H9 (cell line): ENCODE measurements around the gene GTF2H4. TPM values are rescaled to one million over a fixed set of nuclear protein-coding genes. Genes with fewer than 3 reads are reported as not detected.

ENCODE experiments used
- DNase-seq: peaks from one replicate; pipeline ENCODE4 v3.0.0-alpha.2; 2017
- H2AFZ ChIP-seq: one replicate; pipeline ENCODE4 v1.6.1; 2013; ENCODE audit warnings: mild to moderate bottlenecking, low read length, control low read depth, moderate library complexity
- H2AK5ac ChIP-seq: 2 replicates; pipeline ENCODE4 v1.6.1; 2013; ENCODE audit warnings: low read length, control low read depth, mixed read lengths; ENCODE audit not compliant: insufficient read length
- H2BK120ac ChIP-seq: one replicate; pipeline ENCODE4 v1.6.1; 2013; ENCODE audit warnings: low read depth, mild to moderate bottlenecking, low read length, control low read depth, inconsistent platforms; ENCODE audit not compliant: poor library complexity, severe bottlenecking
- H2BK12ac ChIP-seq: 2 replicates; pipeline ENCODE4 v1.6.1; 2013; ENCODE audit warnings: low read length, control low read depth, mixed read lengths, low read depth; ENCODE audit not compliant: insufficient read length
- H2BK15ac ChIP-seq: 2 replicates; pipeline ENCODE4 v1.6.1; 2013; ENCODE audit warnings: low read depth, low read length, control low read depth
- H2BK20ac ChIP-seq: one replicate; pipeline ENCODE4 v1.6.1; 2013; ENCODE audit warnings: low read depth, mild to moderate bottlenecking, low read length, control low read depth, inconsistent platforms; ENCODE audit not compliant: poor library complexity, severe bottlenecking
- H2BK5ac ChIP-seq: 2 replicates; pipeline ENCODE4 v1.6.1; 2013; ENCODE audit warnings: low read length, control low read depth, mixed read lengths; ENCODE audit not compliant: insufficient read length
- H3K14ac ChIP-seq: 2 replicates; pipeline ENCODE4 v1.6.1; 2013; ENCODE audit warnings: low read length, control low read depth; ENCODE audit not compliant: insufficient read depth
- H3K18ac ChIP-seq: 2 replicates; pipeline ENCODE4 v1.6.1; 2013; ENCODE audit warnings: low read depth, mild to moderate bottlenecking, mixed read lengths, low read length, control low read depth; ENCODE audit not compliant: insufficient read length
- H3K23ac ChIP-seq: 2 replicates; pipeline ENCODE4 v1.6.1; 2013; ENCODE audit warnings: low read length, control low read depth, mixed read lengths, low read depth; ENCODE audit not compliant: insufficient read length
- H3K23me2 ChIP-seq: 2 replicates; pipeline ENCODE4 v1.6.1; 2013; ENCODE audit warnings: low read depth, mild to moderate bottlenecking, mixed read lengths, low read length, control low read depth; ENCODE audit not compliant: insufficient read length, poor library complexity, severe bottlenecking
- H3K27ac ChIP-seq: 2 replicates; pipeline ENCODE4 v1.5.1; 2013; ENCODE audit warnings: low read length, control low read depth, mixed read lengths, low read depth; ENCODE audit not compliant: insufficient read length
- H3K27me3 ChIP-seq: 2 replicates; pipeline ENCODE4 v1.6.1; 2013; ENCODE audit warnings: low read length, control low read depth, inconsistent platforms; ENCODE audit not compliant: insufficient read depth
- H3K4ac ChIP-seq: 2 replicates; pipeline ENCODE4 v1.6.1; 2013; ENCODE audit warnings: low read depth, mild to moderate bottlenecking, control low read depth, inconsistent platforms, low read length, moderate library complexity
- H3K4me1 ChIP-seq: 2 replicates; pipeline ENCODE4 v1.6.1; 2013; ENCODE audit warnings: low read length, control low read depth, inconsistent platforms; ENCODE audit not compliant: insufficient read depth
- H3K4me2 ChIP-seq: 2 replicates; pipeline ENCODE4 v1.6.1; 2013; ENCODE audit warnings: low read length, control low read depth, mixed read lengths; ENCODE audit not compliant: insufficient read length, insufficient read depth
- H3K56ac ChIP-seq: 2 replicates; pipeline ENCODE4 v1.6.1; 2013; ENCODE audit warnings: low read depth, mild to moderate bottlenecking, mixed read lengths, low read length, control low read depth; ENCODE audit not compliant: insufficient read length
- H3K79me1 ChIP-seq: 2 replicates; pipeline ENCODE4 v1.6.1; 2013; ENCODE audit warnings: low read depth, mild to moderate bottlenecking, moderate library complexity, low read length, control low read depth, inconsistent platforms; ENCODE audit not compliant: insufficient read depth, poor library complexity, severe bottlenecking
- H3K79me2 ChIP-seq: 2 replicates; pipeline ENCODE4 v1.6.1; 2013; ENCODE audit warnings: low read length, control low read depth, inconsistent platforms; ENCODE audit not compliant: insufficient read depth
- H3K9ac ChIP-seq: 2 replicates; pipeline ENCODE4 v1.6.1; 2013; ENCODE audit warnings: low read length, control low read depth, mixed read lengths; ENCODE audit not compliant: insufficient read length; ENCODE audit errors: extremely low read depth
- H3K9me3 ChIP-seq: one replicate; pipeline ENCODE4 v1.6.1; 2013; ENCODE audit warnings: low read depth, low read length, inconsistent platforms; ENCODE audit not compliant: control insufficient read depth
- H3T11ph ChIP-seq: one replicate; pipeline ENCODE4 v1.6.1; 2013; ENCODE audit warnings: mild to moderate bottlenecking, low read length, control low read depth, inconsistent platforms
- H4K20me1 ChIP-seq: one replicate; pipeline ENCODE4 v1.6.1; 2013; ENCODE audit not compliant: control insufficient read depth, insufficient read length, insufficient read depth
- H4K5ac ChIP-seq: 2 replicates; pipeline ENCODE4 v1.6.1; 2013; ENCODE audit warnings: low read depth, mild to moderate bottlenecking, mixed read lengths, low read length, control low read depth; ENCODE audit not compliant: insufficient read length
- H4K8ac ChIP-seq: replicated peaks from 2 replicates; pipeline ENCODE4 v1.6.1; 2013; ENCODE audit warnings: low read length, control low read depth, mixed read lengths, low read depth; ENCODE audit not compliant: insufficient read length
- H4K91ac ChIP-seq: 2 replicates; pipeline ENCODE4 v1.6.1; 2013; ENCODE audit warnings: low read depth, mild to moderate bottlenecking, moderate library complexity, mixed read lengths, low read length, control low read depth; ENCODE audit not compliant: insufficient read length
- H3K27ac Mint-ChIP-seq, 3 experiments: 2 replicates in 2 of 3; 3 replicates in 1 of 3; pipeline ENCODE4 v1.8.0; 2020 to 2021; ENCODE audit warnings: mixed read lengths in 3 of 3, mild to moderate bottlenecking in 1 of 3, moderate library complexity in 1 of 3
- H3K27me3 Mint-ChIP-seq: 2 replicates; pipeline ENCODE4 v1.8.0; 2021; ENCODE audit warnings: low read depth, mild to moderate bottlenecking, moderate library complexity, mixed read lengths
- H3K36me3 Mint-ChIP-seq, 3 experiments: 2 replicates in 2 of 3; 3 replicates in 1 of 3; pipeline ENCODE4 v1.8.0; 2020 to 2021; ENCODE audit warnings: low read depth in 3 of 3, mixed read lengths in 3 of 3; ENCODE audit not compliant: insufficient read depth in 1 of 3
- H3K4me1 Mint-ChIP-seq, 2 experiments: 2 replicates each; pipeline ENCODE4 v1.8.0; 2020; ENCODE audit warnings: mixed read lengths in 2 of 2
- H3K4me3 Mint-ChIP-seq, 2 experiments: 2 replicates in 1 of 2; 3 replicates in 1 of 2; pipeline ENCODE4 v1.8.0; 2020 to 2021; ENCODE audit warnings: mild to moderate bottlenecking in 2 of 2, mixed read lengths in 2 of 2, moderate library complexity in 1 of 2
- H3K9me3 Mint-ChIP-seq, 2 experiments: 2 replicates in 1 of 2; 3 replicates in 1 of 2; pipeline ENCODE4 v1.8.0; 2020; ENCODE audit warnings: mild to moderate bottlenecking in 2 of 2, mixed read lengths in 2 of 2, moderate library complexity in 1 of 2
- WGBS: extraction: QIAGEN DNeasy Blood & Tissue Kit; methylation state at CpG from one replicate; pipeline ENCODE4 v1.1.7; 2013; ENCODE audit warnings: missing lambda C conversion rate, low lambda C conversion rate, mixed read lengths; ENCODE audit not compliant: insufficient read length; ENCODE audit errors: extremely low coverage; 5-methylcytosine and 5-hydroxymethylcytosine counted together
- total RNA-seq: library from RNA; stranded (reverse); gene quantifications from 2 replicates; pipeline ENCODE4 v1.2.1, GENCODE V29; 2021
- TF ChIP-seq, protein P1 (sequence below): fragments of 200-600 bp; sonication (generic); conservative IDR thresholded peaks from 3 replicates; pipeline ENCODE4 v1.8.0; 2021; ENCODE audit warnings: antibody characterized with exemption, mild to moderate bottlenecking

GTF2H4 gene
- total RNA-seq, 1 experiment from 2014 or later: 60.8 TPM

DNA sequence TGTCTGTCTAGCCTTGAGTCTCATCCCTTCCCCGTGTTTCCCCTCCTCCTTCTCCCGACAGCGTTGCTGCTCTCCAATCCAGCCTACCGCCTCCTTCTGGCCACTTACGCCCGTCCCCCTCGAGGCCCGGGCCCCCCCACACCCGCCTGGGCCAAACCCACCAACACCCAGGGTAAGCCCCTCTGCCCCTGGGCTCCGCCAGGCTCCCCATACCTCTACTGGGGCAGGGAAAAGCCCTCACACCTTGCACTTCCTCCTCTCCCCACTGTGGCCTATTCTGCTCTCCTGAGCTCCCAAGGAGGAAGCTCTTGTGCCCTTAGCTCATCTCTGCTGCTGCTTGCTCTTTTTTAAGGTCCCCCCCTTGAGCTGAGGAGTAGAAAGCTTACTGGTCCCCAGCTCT lies 12.7 kb upstream of the GTF2H4 start:
- H3K36me3 Mint-ChIP-seq: peaks cover 49 to 91% (median 86%) of the 10 kb centered on the region in 3 experiments
- Histone ChIP-seq H3K18ac (no peak overlapping the region), H3K4me1 (no peaks in the 10 kb centered on the region), H4K91ac (no peak overlapping the region), H2BK15ac (no peak overlapping the region), H2BK12ac (no peak overlapping the region), H3K4me2 (no peak overlapping the region), H4K20me1 (no peaks in the 10 kb centered on the region), H4K8ac (no peak overlapping the region), H3K27ac (no peak overlapping the region), H3K23ac (no peak overlapping the region), H2BK5ac (no peak overlapping the region), H3K79me1 (no peaks in the 10 kb centered on the region), H3K27me3 (no peaks in the 10 kb centered on the region), H3K4ac (no peak overlapping the region), H3K23me2 (no peaks in the 10 kb centered on the region), H3K56ac (no peak overlapping the region), H3K9ac (no peak overlapping the region), H3K79me2 (no peaks in the 10 kb centered on the region), H2BK120ac (no peak overlapping the region), H4K5ac (no peak overlapping the region), H3K14ac (no peak overlapping the region), H2AFZ (no peak overlapping the region), H2BK20ac (no peak overlapping the region), H3K9me3 (no peaks in the 10 kb centered on the region), H3T11ph (no peak overlapping the region), H2AK5ac (no peak overlapping the region)
- WGBS: no CpG with 5 or more reads among the region's 10 CpGs
- TF ChIP-seq, protein P1, sequence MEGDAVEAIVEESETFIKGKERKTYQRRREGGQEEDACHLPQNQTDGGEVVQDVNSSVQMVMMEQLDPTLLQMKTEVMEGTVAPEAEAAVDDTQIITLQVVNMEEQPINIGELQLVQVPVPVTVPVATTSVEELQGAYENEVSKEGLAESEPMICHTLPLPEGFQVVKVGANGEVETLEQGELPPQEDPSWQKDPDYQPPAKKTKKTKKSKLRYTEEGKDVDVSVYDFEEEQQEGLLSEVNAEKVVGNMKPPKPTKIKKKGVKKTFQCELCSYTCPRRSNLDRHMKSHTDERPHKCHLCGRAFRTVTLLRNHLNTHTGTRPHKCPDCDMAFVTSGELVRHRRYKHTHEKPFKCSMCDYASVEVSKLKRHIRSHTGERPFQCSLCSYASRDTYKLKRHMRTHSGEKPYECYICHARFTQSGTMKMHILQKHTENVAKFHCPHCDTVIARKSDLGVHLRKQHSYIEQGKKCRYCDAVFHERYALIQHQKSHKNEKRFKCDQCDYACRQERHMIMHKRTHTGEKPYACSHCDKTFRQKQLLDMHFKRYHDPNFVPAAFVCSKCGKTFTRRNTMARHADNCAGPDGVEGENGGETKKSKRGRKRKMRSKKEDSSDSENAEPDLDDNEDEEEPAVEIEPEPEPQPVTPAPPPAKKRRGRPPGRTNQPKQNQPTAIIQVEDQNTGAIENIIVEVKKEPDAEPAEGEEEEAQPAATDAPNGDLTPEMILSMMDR: no peak
- no peaks in the 10 kb centered on the region for H3K9me3 Mint-ChIP-seq
- peaks cover 12 to 17% of the 10 kb centered on the region in 2 experiments for H3K4me1 Mint-ChIP-seq
- no peak for DNase-seq
- H3K27ac Mint-ChIP-seq: peak overlapping the region in 1 of 3 experiments; percentile 80; a peak in 1 of 7 replicates
- no peaks in the 10 kb centered on the region for H3K27me3 Mint-ChIP-seq
- H3K4me3 Mint-ChIP-seq: no peak overlapping the region
